Stomach (tissue), 4 donors: ENCODE measurements around the gene FBXL5.
A peak's percentile ranks its signal among the peaks of the same experiment; 100 is the strongest.

Experiments
- CTCF ChIP-seq, 7 experiments: fragments of 450-650 bp in 4 of 7; fragments of 200-600 bp in 3 of 7; sonication (generic) in 3 of 7; IDR thresholded peaks; one replicate each; pipeline ENCODE4 v1.5.1; 2016 to 2019; ENCODE audit warnings: antibody characterized with exemption in 7 of 7, control low read depth in 2 of 7, mild to moderate bottlenecking in 1 of 7
- EP300 ChIP-seq: sonication (generic); formaldehyde crosslinking; IDR thresholded peaks from one replicate; pipeline ENCODE4 v1.6.1; 2017; ENCODE audit warnings: antibody characterized with exemption
- POLR2A ChIP-seq, 4 donors: fragments of 450-650 bp; IDR thresholded peaks; one replicate each; pipeline ENCODE4 v1.6.1; 2016; ENCODE audit warnings: antibody characterized with exemption in 4 of 4, control low read depth in 2 of 4, mild to moderate bottlenecking in 1 of 4, moderate library complexity in 1 of 4

- TF ChIP-seq CTCF (IDR thresholded peaks at IDR 0.05) (peak in 5 of 7 experiments; percentile 33 to 61 (median 55)), POLR2A (IDR thresholded peaks at IDR 0.05) (no peak), EP300 (no peak)
Measured at GRCh38 chr4:15649914-15650545, 5.1 kb downstream of the FBXL5 start.
